Lower leg skin (tissue), 4 donors: ENCODE results near the gene SHROOM3. TPM values are rescaled to one million over a fixed set of nuclear protein-coding genes. Genes with fewer than 3 reads are reported as not detected.

Experiments
- DNase-seq, 2 donors: peaks; one replicate each; pipeline ENCODE4 v3.0.0-alpha.2; 2019; ENCODE audit warnings: low spot score in 2 of 2
- H3K4me3 ChIP-seq: fragments of 200-600 bp; sonication (generic); 2 replicates; pipeline ENCODE4 v1.5.1; 2017; ENCODE audit warnings: mild to moderate bottlenecking, low read depth; ENCODE audit not compliant: poor library complexity, severe bottlenecking
- CTCF ChIP-seq, 3 donors: fragments of 450-650 bp; IDR thresholded peaks; one replicate each; pipeline ENCODE4 v1.5.1; 2016; ENCODE audit warnings: antibody characterized with exemption in 3 of 3, mild to moderate bottlenecking in 3 of 3, moderate library complexity in 2 of 3
- POLR2A ChIP-seq, 2 donors: fragments of 450-650 bp; IDR thresholded peaks; one replicate each; pipeline ENCODE4 v1.6.1; 2016 to 2017; ENCODE audit warnings: antibody characterized with exemption in 2 of 2, mild to moderate bottlenecking in 1 of 2, moderate library complexity in 1 of 2
- WGBS, 2 donors: methylation state at CpG; one replicate each; pipeline ENCODE4 v1.1.5; 2018; 5-methylcytosine and 5-hydroxymethylcytosine counted together
- intact Hi-C: fragments of 100-400 bp; cut with DNase I; formaldehyde crosslinking; loops from one replicate; pipeline ENCODE4 v1.15.0; 2023; ENCODE audit warnings: low total_unique reads
- total RNA-seq, 4 donors: library from RNA; depleted of rRNA; stranded (reverse); fragments of >200 nt; gene quantifications; one replicate each; pipeline ENCODE4 v1.1.0, GENCODE V29; 2016

The SHROOM3 gene
- total RNA-seq, 4 donors from 2014 or later, result 37.7 to 88.8 (median 44.0) TPM

GRCh38 chr4:76611616-76612207 is 176.7 kb downstream of the SHROOM3 start:
- intact Hi-C loops, result no loop called here
- WGBS, 2 donors, result 49 to 51% methylated on average over 6 of the region's 6 CpGs
- no peak for DNase-seq
- no peak overlapping the region for H3K4me3 ChIP-seq
- TF ChIP-seq CTCF (IDR thresholded peaks at IDR 0.05), result no peak
- no peak for TF ChIP-seq POLR2A (IDR thresholded peaks at IDR 0.05)

GRCh38 chr4:76614589-76614988 is 179.6 kb downstream of the SHROOM3 start:
- no peak for DNase-seq
- TF ChIP-seq POLR2A (IDR thresholded peaks at IDR 0.05) (no peak), CTCF (IDR thresholded peaks at IDR 0.05) (no peak)
- intact Hi-C loops, result no loop called here
- H3K4me3 ChIP-seq, result no peak overlapping the region

GRCh38 chr4:76615999-76616398 is 181.0 kb downstream of the SHROOM3 start:
- intact Hi-C loops, result no loop called here
- TF ChIP-seq CTCF (IDR thresholded peaks at IDR 0.05) (no peak), POLR2A (IDR thresholded peaks at IDR 0.05) (no peak)
- 68 to 76% methylated on average over 3 of the region's 3 CpGs for WGBS, 2 donors
- no peak overlapping the region for H3K4me3 ChIP-seq
- DNase-seq, result no peak

- H3K4me3 ChIP-seq, result no peak overlapping the region
- intact Hi-C loops, result no loop called here
- no peak for TF ChIP-seq CTCF (IDR thresholded peaks at IDR 0.05)
- TF ChIP-seq POLR2A (IDR thresholded peaks at IDR 0.05), result no peak
- no peak for DNase-seq
- WGBS, 2 donors, result 93 to 96% methylated on average over 2 of the region's 2 CpGs
Measured at GRCh38 chr4:76616526-76616925, 181.5 kb downstream of the SHROOM3 start.

GRCh38 chr4:76620723-76621468 is 185.9 kb downstream of the SHROOM3 start:
- H3K4me3 ChIP-seq, result no peak overlapping the region
- TF ChIP-seq CTCF (IDR thresholded peaks at IDR 0.05) (no peak), POLR2A (IDR thresholded peaks at IDR 0.05) (no peak)
- intact Hi-C loops, result no loop called here
- no peak for DNase-seq
- 74 to 78% methylated on average over 4 of the region's 4 CpGs for WGBS, 2 donors
